SK-N-SH (cell line): ENCODE results near the gene IL26. TPM values are rescaled to one million over a fixed set of nuclear protein-coding genes. Genes with fewer than 3 reads are reported as not detected.

Experiments
- CTCF ChIA-PET: fragments of 300-600, 350-600 bp; formaldehyde crosslinking; extraction: SDS; loops from one replicate; lab custom pipeline; 2021; lab: Yijun Ruan, JAX
- POLR2A ChIA-PET: fragments of 350-600 bp; sonication (Branson Sonifier 250); formaldehyde crosslinking; extraction: SDS; loops from one replicate; lab custom pipeline; 2020; ENCODE audit warnings: antibody characterized with exemption, inconsistent platforms; lab: Yijun Ruan, JAX
- DNase-seq: peaks from one replicate; pipeline ENCODE4 v3.0.0; 2012
- H2AFZ ChIP-seq: fragments of 200-600 bp; sonication (generic); 2 replicates; pipeline ENCODE4 v1.8.1; 2016; ENCODE audit warnings: antibody characterized with exemption, mild to moderate bottlenecking, low read depth
- H3F3A ChIP-seq: fragments of 200-600 bp; sonication (generic); replicated peaks from 2 replicates; pipeline ENCODE3; 2016; ENCODE audit warnings: antibody characterized with exemption, mild to moderate bottlenecking; ENCODE audit not compliant: insufficient read depth
- H3K27ac ChIP-seq, 2 experiments: fragments of 200-500 bp in 1 of 2; fragments of 200-600 bp in 1 of 2; sonication (Bioruptor generic) in 1 of 2; sonication (generic), shearing (Covaris generic) in 1 of 2; 2 replicates each; pipeline versions ENCODE4 v1.5.1 to v1.6.1; 2014 to 2016; ENCODE audit warnings: low read depth in 2 of 2, inconsistent platforms in 1 of 2, low read length in 1 of 2, mild to moderate bottlenecking in 1 of 2, mixed read lengths in 1 of 2
- H3K27me3 ChIP-seq: fragments of 200-600 bp; sonication (generic), shearing (Covaris generic); 2 replicates; pipeline ENCODE4 v1.6.1; 2016; ENCODE audit warnings: mixed run types; ENCODE audit not compliant: insufficient read depth
- H3K36me3 ChIP-seq, 2 experiments: fragments of 200-500 bp in 1 of 2; fragments of 200-600 bp in 1 of 2; sonication (Bioruptor generic) in 1 of 2; sonication (generic) in 1 of 2; replicated peaks in 1 of 2; 2 replicates each; pipeline versions ENCODE3 to v1.5.1; 2014 to 2016; ENCODE audit warnings: low read length in 1 of 2, mild to moderate bottlenecking in 1 of 2; ENCODE audit not compliant: insufficient read depth in 2 of 2, control insufficient read depth in 1 of 2
- H3K4me1 ChIP-seq, 2 experiments: fragments of 200-500 bp in 1 of 2; fragments of 200-600 bp in 1 of 2; sonication (Bioruptor generic) in 1 of 2; sonication (generic), shearing (Covaris generic) in 1 of 2; 2 replicates each; pipeline versions ENCODE4 v1.5.1 to v1.6.1; 2014 to 2016; ENCODE audit warnings: low read depth in 1 of 2, low read length in 1 of 2, mixed run types in 1 of 2; ENCODE audit not compliant: insufficient read depth in 2 of 2, control insufficient read depth in 1 of 2
- H3K4me2 ChIP-seq: fragments of 200-600 bp; sonication (generic), shearing (Covaris generic); 2 replicates; pipeline ENCODE4 v1.6.1; 2017; ENCODE audit warnings: mixed run types
- H3K4me3 ChIP-seq, 2 experiments: fragments of 200-500 bp in 1 of 2; fragments of 200-600 bp in 1 of 2; sonication (Bioruptor generic) in 1 of 2; sonication (generic), shearing (Covaris generic) in 1 of 2; 2 replicates each; pipeline versions ENCODE4 v1.5.1 to v1.8.1; 2014 to 2016; ENCODE audit warnings: low read depth in 2 of 2, inconsistent platforms in 1 of 2, low read length in 1 of 2, mild to moderate bottlenecking in 1 of 2, mixed read lengths in 1 of 2, moderate library complexity in 1 of 2
- H3K79me2 ChIP-seq: fragments of 200-600 bp; sonication (generic); 2 replicates; pipeline ENCODE4 v1.8.1; 2017; ENCODE audit warnings: mild to moderate bottlenecking; ENCODE audit not compliant: insufficient read depth
- H3K9ac ChIP-seq: fragments of 200-600 bp; sonication (generic); 2 replicates; pipeline ENCODE4 v1.6.1; 2017; ENCODE audit warnings: mixed run types
- H3K9me2 ChIP-seq: fragments of 200-600 bp; sonication (generic); 2 replicates; pipeline ENCODE4 v1.6.1; 2017; ENCODE audit warnings: mixed run types
- H3K9me3 ChIP-seq: fragments of 200-600 bp; sonication (generic); 2 replicates; pipeline ENCODE4 v1.6.1; 2017; ENCODE audit warnings: mixed run types, mild to moderate bottlenecking, moderate library complexity
- H4K20me1 ChIP-seq: fragments of 200-600 bp; sonication (generic); 2 replicates; pipeline ENCODE4 v1.6.1; 2017; ENCODE audit warnings: mild to moderate bottlenecking, mixed run types; ENCODE audit not compliant: insufficient read depth
- CTCF ChIP-seq: fragments of 200-600 bp; sonication (generic); IDR thresholded peaks from 2 replicates; pipeline ENCODE4 v1.6.1; 2017; ENCODE audit warnings: antibody characterized with exemption, mild to moderate bottlenecking, moderate library complexity
- ELF1 ChIP-seq: IDR thresholded peaks from 2 replicates; pipeline ENCODE4 v1.4.0; 2012
- FOXJ3 ChIP-seq: sonication (generic); formaldehyde crosslinking; IDR thresholded peaks from 2 replicates; pipeline ENCODE4 v1.5.1; 2020; ENCODE audit warnings: mild to moderate bottlenecking, missing genetic modification reagents
- GABPA ChIP-seq: IDR thresholded peaks from 2 replicates; pipeline ENCODE4 v1.4.0; 2012; ENCODE audit warnings: low read depth, mild to moderate bottlenecking
- JUND ChIP-seq: IDR thresholded peaks from 2 replicates; pipeline ENCODE4 v1.4.0; 2012
- MEF2A ChIP-seq: IDR thresholded peaks from 2 replicates; pipeline ENCODE4 v1.4.0; 2012; ENCODE audit warnings: low read depth, borderline replicate concordance
- NFIC ChIP-seq: IDR thresholded peaks from 2 replicates; pipeline ENCODE4 v1.4.0; 2012; ENCODE audit warnings: borderline replicate concordance
- NRF1 ChIP-seq: IDR thresholded peaks from 2 replicates; pipeline ENCODE4 v1.6.1; 2012; ENCODE audit warnings: low read depth, mild to moderate bottlenecking, low read length
- PBX3 ChIP-seq: IDR thresholded peaks from 2 replicates; pipeline ENCODE4; 2012
- POLR2AphosphoS5 ChIP-seq: IDR thresholded peaks from 2 replicates; pipeline ENCODE4 v1.6.1; 2012; ENCODE audit warnings: low read depth, low read length
- RCOR1 ChIP-seq: fragments of 150-350 bp; IDR thresholded peaks from 2 replicates; pipeline ENCODE4 v1.6.1; 2017; ENCODE audit warnings: antibody characterized with exemption, low read length
- RXRA ChIP-seq: IDR thresholded peaks from 2 replicates; pipeline ENCODE4 v1.4.0; 2012; ENCODE audit warnings: low read depth, mild to moderate bottlenecking, borderline replicate concordance
- SMC3 ChIP-seq: IDR thresholded peaks from 2 replicates; pipeline ENCODE4 v1.6.1; 2012; ENCODE audit warnings: low read depth, low read length, improper control_type of control experiment
- TAF1 ChIP-seq: IDR thresholded peaks from 2 replicates; pipeline ENCODE4 v1.6.1; 2012; ENCODE audit warnings: low read depth, mild to moderate bottlenecking, low read length, moderate library complexity, borderline replicate concordance
- TCF12 ChIP-seq: IDR thresholded peaks from 2 replicates; pipeline ENCODE4 v1.4.0; 2012
- USF1 ChIP-seq: IDR thresholded peaks from 2 replicates; pipeline ENCODE4 v1.4.0; 2012; ENCODE audit warnings: low read depth, borderline replicate concordance
- WGBS: methylation state at CpG from one replicate; pipeline ENCODE4 v1.1.6; 2017; ENCODE audit warnings: low lambda C conversion rate; 5-methylcytosine and 5-hydroxymethylcytosine counted together
- polyA plus RNA-seq, 3 experiments: library from polyadenylated mRNA; depleted of rRNA; stranded (reverse); fragments of >200 nt; gene quantifications; 2 replicates each; pipeline ENCODE4 v1.2.3, GENCODE V29; 2012

Gene IL26
- polyA plus RNA-seq, 1 of the 3 experiments (the other 2 are of a cell fraction): not detected

- no peaks in the 10 kb centered on the region for H3K36me3 ChIP-seq
- POLR2A ChIA-PET: no interaction called here
- no peak for DNase-seq
- peak overlapping the region in 1 of 2 experiments; percentile 80; a peak in 2 of 4 replicates for H3K27ac ChIP-seq
- WGBS: 83% methylated on average over 7 of the region's 7 CpGs
- peaks cover 0 to 33% of the 10 kb centered on the region in 2 experiments; a peak in 1 of 4 replicates for H3K4me1 ChIP-seq
- H3K27me3 ChIP-seq: no peaks in the 10 kb centered on the region
- no peak overlapping the region for H3K9ac ChIP-seq
- H2AFZ ChIP-seq: no peak overlapping the region
- H4K20me1 ChIP-seq: no peaks in the 10 kb centered on the region
- H3K4me2 ChIP-seq: 0 out of 2 replicates have a peak overlapping the region, but pooled peaks have one; percentile 9
- no peaks in the 10 kb centered on the region for H3K9me3 ChIP-seq
- no peaks in the 10 kb centered on the region for H3K79me2 ChIP-seq
- H3K4me3 ChIP-seq: no peak overlapping the region
- peaks cover 29% of the 10 kb centered on the region for H3F3A ChIP-seq
- no peaks in the 10 kb centered on the region for H3K9me2 ChIP-seq
- TF ChIP-seq PBX3 (no peak), SMC3 (no peak), POLR2AphosphoS5 (no peak), RXRA (no peak), NRF1 (no peak), GABPA (no peak), RCOR1 (no peak), NFIC (no peak), FOXJ3 (CRISPR knock-in tag) (no peak), TCF12 (no peak), CTCF (no peak)
- CTCF ChIA-PET: interaction anchor here (1.5 kb wide), 1 partner anchor 41 kb away, joined by 3 read pairs; no protein-coding TSS in a partner anchor
These were observed 38.7 kb upstream of the IL26 start for GRCh38 chr12:68264158-68264855.

- H3K79me2 ChIP-seq: no peaks in the 10 kb centered on the region
- no peak overlapping the region for H3K4me3 ChIP-seq
- no peaks in the 10 kb centered on the region for H4K20me1 ChIP-seq
- H3K36me3 ChIP-seq: no peaks in the 10 kb centered on the region
- no peak for TF ChIP-seq NRF1
- TF ChIP-seq RXRA: no peak
- no peak for TF ChIP-seq JUND
- no peak for TF ChIP-seq TAF1
- no peak for TF ChIP-seq ELF1
- TF ChIP-seq MEF2A: no peak
- no peak for TF ChIP-seq USF1
- H3K9ac ChIP-seq: no peak overlapping the region
- peaks cover 33% of the 10 kb centered on the region for H3F3A ChIP-seq
- CTCF ChIA-PET: no interaction called here
- H3K27ac ChIP-seq: peak overlapping the region in 1 of 2 experiments; percentile 80; a peak in 2 of 4 replicates
- WGBS: 63% methylated on average over 1 of the region's 1 CpG
- no peak for DNase-seq
- POLR2A ChIA-PET: no interaction called here
- no peak overlapping the region for H2AFZ ChIP-seq
- H3K4me2 ChIP-seq: no peak overlapping the region
- H3K4me1 ChIP-seq: peaks cover 0 to 35% of the 10 kb centered on the region in 2 experiments; a peak in 1 of 4 replicates
- H3K27me3 ChIP-seq: no peaks in the 10 kb centered on the region
- no peaks in the 10 kb centered on the region for H3K9me3 ChIP-seq
- H3K9me2 ChIP-seq: no peaks in the 10 kb centered on the region
These were observed 37.8 kb upstream of the IL26 start for GRCh38 chr12:68263366-68263765.
